Panc1 (cell line): ENCODE results near the gene GPR18. TPM values are rescaled to one million over a fixed set of nuclear protein-coding genes. Genes with fewer than 3 reads are reported as not detected.

Experiments
- ATAC-seq: fragments of 200-7000 bp; cut with Tn5 transposase; 2 replicates; pipeline ENCODE4 v1.9.1; 2020; ENCODE audit warnings: mild to moderate bottlenecking, moderate library complexity
- BruUV-seq: library from RNA; stranded (reverse); fragments of 400-500 nt; replicated peaks from 2 replicates; lab custom pipeline; 2021; lab: Mats Ljungman, UMichigan
- CTCF ChIA-PET: fragments of 300-600 bp; sonication (Branson Sonifier 250); formaldehyde crosslinking; loops from one replicate; lab custom pipeline; 2022; ENCODE audit warnings: antibody characterized with exemption; lab: Charles Lee
- POLR2A ChIA-PET: fragments of 300-600 bp; sonication (Branson Sonifier 250); formaldehyde crosslinking; loops from one replicate; lab custom pipeline; 2022; ENCODE audit warnings: antibody characterized with exemption; lab: Charles Lee
- DNase-seq: peaks from one replicate; pipeline ENCODE4 v3.0.0-alpha.2; 2010; ENCODE audit warnings: low read depth, low spot score
- H3K27ac ChIP-seq: 2 replicates; pipeline ENCODE4 v1.5.1; 2011; ENCODE audit warnings: mild to moderate bottlenecking, low read length, inconsistent platforms
- H3K27me3 ChIP-seq: fragments of 200-500 bp; sonication (Bioruptor generic); 2 replicates; pipeline ENCODE4 v1.6.0; 2014; ENCODE audit warnings: low read length, inconsistent platforms; ENCODE audit not compliant: control insufficient read depth, insufficient read depth
- H3K36me3 ChIP-seq: fragments of 200-500 bp; sonication (Bioruptor generic); 2 replicates; pipeline ENCODE4 v1.5.1; 2014; ENCODE audit warnings: inconsistent platforms, mild to moderate bottlenecking, low read length, moderate library complexity; ENCODE audit not compliant: control insufficient read depth, insufficient read depth
- H3K4me1 ChIP-seq: 2 replicates; pipeline ENCODE4 v1.5.1; 2011; ENCODE audit warnings: inconsistent platforms, mild to moderate bottlenecking, low read length, moderate library complexity; ENCODE audit not compliant: control insufficient read depth, insufficient read depth
- H3K4me3 ChIP-seq, 2 experiments: 2 replicates each; pipeline ENCODE4 v1.5.1; 2011 to 2012; ENCODE audit warnings: low read depth in 2 of 2, low read length in 2 of 2, mild to moderate bottlenecking in 2 of 2, inconsistent platforms in 1 of 2, moderate library complexity in 1 of 2
- H3K9me3 ChIP-seq: fragments of 200-500 bp; sonication (Bioruptor generic); 2 replicates; pipeline ENCODE4 v1.5.1; 2014; ENCODE audit warnings: low read depth, mild to moderate bottlenecking, inconsistent platforms, low read length, moderate library complexity; ENCODE audit not compliant: control insufficient read depth, insufficient read depth
- POLR2AphosphoS5 ChIP-seq: IDR thresholded peaks from 2 replicates; pipeline ENCODE4 v1.6.1; 2012; ENCODE audit warnings: mild to moderate bottlenecking, low read depth, low read length, moderate library complexity
- SIN3A ChIP-seq: IDR thresholded peaks from 2 replicates; pipeline ENCODE4 v1.6.1; 2012; ENCODE audit warnings: low read depth, mild to moderate bottlenecking, low read length, moderate library complexity, borderline replicate concordance; ENCODE audit not compliant: insufficient read depth
- TCF7L2 ChIP-seq: IDR thresholded peaks from 2 replicates; pipeline ENCODE4 v1.6.1; 2011; ENCODE audit warnings: mild to moderate bottlenecking, low read depth, low read length, inconsistent platforms
- in situ Hi-C: cut with HindIII; loops from 2 replicates; pipeline ENCODE4 v1.10.0; 2016; ENCODE audit warnings: low sequenced_read_pairs, low pct_unique_long_range_greater_than_20kb
- intact Hi-C: fragments of 100-400 bp; cut with micrococcal nuclease; formaldehyde crosslinking; loops from one replicate; pipeline ENCODE4 v1.10.0; 2022; ENCODE audit not compliant: unreplicated experiment
- total RNA-seq: library from RNA; stranded (reverse); gene quantifications from one replicate; pipeline ENCODE4 v1.2.1, GENCODE V29; 2021; ENCODE audit not compliant: unreplicated experiment
- TF ChIP-seq, protein P1 (sequence below): fragments of 450-650 bp; IDR thresholded peaks from 2 replicates; pipeline ENCODE4 v1.5.1; 2017; ENCODE audit warnings: mild to moderate bottlenecking
- TF ChIP-seq, protein P2 (sequence below), 2 experiments: IDR thresholded peaks; 2 replicates each; pipeline ENCODE4 v1.6.1; 2011 to 2012; ENCODE audit warnings: low read depth in 2 of 2, control low read depth in 1 of 2, low read length in 1 of 2, mild to moderate bottlenecking in 1 of 2, moderate library complexity in 1 of 2; ENCODE audit not compliant: insufficient read depth in 1 of 2

The GPR18 gene
- total RNA-seq, 1 experiment from 2014 or later = not detected

DNA sequence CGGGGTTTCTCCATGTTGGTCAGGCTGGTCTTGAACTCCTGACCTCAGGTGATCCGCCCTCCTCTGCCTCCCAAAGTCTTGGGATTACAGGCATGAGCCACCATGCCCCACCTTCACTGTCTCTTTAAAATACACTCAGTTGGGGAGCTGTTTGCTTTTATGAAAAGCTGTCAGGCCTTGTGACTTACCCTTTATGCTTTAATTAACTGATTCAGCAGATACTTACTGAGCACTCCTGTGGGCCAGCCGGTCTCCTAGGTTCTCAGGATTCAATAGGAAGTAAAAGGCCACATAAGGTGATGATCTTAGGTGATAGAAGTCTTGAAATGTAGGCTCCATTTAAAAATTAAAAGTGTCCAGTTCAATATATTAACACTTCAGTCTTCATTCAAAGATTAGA is 50.0 kb downstream of the GPR18 start:
- ATAC-seq (no peak), DNase-seq (no peak)
- Histone ChIP-seq H3K9me3 (no peaks in the 10 kb centered on the region), H3K36me3 (no peaks in the 10 kb centered on the region), H3K4me1 (no peaks in the 10 kb centered on the region; the same call in 1 of the 2 replicates), H3K4me3 (no peak overlapping the region), H3K27ac (no peak overlapping the region), H3K27me3 (no peaks in the 10 kb centered on the region)
- intact Hi-C loops = no loop called here
- ChIA-PET POLR2A (no interaction called here), CTCF (no interaction called here)
- in situ Hi-C loops = no loop called here
- BruUV-seq = no TSS peak
- no peak for TF ChIP-seq TCF7L2
- TF ChIP-seq, protein P1, sequence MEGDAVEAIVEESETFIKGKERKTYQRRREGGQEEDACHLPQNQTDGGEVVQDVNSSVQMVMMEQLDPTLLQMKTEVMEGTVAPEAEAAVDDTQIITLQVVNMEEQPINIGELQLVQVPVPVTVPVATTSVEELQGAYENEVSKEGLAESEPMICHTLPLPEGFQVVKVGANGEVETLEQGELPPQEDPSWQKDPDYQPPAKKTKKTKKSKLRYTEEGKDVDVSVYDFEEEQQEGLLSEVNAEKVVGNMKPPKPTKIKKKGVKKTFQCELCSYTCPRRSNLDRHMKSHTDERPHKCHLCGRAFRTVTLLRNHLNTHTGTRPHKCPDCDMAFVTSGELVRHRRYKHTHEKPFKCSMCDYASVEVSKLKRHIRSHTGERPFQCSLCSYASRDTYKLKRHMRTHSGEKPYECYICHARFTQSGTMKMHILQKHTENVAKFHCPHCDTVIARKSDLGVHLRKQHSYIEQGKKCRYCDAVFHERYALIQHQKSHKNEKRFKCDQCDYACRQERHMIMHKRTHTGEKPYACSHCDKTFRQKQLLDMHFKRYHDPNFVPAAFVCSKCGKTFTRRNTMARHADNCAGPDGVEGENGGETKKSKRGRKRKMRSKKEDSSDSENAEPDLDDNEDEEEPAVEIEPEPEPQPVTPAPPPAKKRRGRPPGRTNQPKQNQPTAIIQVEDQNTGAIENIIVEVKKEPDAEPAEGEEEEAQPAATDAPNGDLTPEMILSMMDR = no peak
- TF ChIP-seq, protein P2, sequence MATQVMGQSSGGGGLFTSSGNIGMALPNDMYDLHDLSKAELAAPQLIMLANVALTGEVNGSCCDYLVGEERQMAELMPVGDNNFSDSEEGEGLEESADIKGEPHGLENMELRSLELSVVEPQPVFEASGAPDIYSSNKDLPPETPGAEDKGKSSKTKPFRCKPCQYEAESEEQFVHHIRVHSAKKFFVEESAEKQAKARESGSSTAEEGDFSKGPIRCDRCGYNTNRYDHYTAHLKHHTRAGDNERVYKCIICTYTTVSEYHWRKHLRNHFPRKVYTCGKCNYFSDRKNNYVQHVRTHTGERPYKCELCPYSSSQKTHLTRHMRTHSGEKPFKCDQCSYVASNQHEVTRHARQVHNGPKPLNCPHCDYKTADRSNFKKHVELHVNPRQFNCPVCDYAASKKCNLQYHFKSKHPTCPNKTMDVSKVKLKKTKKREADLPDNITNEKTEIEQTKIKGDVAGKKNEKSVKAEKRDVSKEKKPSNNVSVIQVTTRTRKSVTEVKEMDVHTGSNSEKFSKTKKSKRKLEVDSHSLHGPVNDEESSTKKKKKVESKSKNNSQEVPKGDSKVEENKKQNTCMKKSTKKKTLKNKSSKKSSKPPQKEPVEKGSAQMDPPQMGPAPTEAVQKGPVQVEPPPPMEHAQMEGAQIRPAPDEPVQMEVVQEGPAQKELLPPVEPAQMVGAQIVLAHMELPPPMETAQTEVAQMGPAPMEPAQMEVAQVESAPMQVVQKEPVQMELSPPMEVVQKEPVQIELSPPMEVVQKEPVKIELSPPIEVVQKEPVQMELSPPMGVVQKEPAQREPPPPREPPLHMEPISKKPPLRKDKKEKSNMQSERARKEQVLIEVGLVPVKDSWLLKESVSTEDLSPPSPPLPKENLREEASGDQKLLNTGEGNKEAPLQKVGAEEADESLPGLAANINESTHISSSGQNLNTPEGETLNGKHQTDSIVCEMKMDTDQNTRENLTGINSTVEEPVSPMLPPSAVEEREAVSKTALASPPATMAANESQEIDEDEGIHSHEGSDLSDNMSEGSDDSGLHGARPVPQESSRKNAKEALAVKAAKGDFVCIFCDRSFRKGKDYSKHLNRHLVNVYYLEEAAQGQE (IDR thresholded peaks at IDR 0.05; ENCODE audit: insufficient read depth in 1 of 2, low read depth in 2 of 2, low read length in 1 of 2) = no peak
- no peak for TF ChIP-seq SIN3A
- no peak for TF ChIP-seq POLR2AphosphoS5

DNA sequence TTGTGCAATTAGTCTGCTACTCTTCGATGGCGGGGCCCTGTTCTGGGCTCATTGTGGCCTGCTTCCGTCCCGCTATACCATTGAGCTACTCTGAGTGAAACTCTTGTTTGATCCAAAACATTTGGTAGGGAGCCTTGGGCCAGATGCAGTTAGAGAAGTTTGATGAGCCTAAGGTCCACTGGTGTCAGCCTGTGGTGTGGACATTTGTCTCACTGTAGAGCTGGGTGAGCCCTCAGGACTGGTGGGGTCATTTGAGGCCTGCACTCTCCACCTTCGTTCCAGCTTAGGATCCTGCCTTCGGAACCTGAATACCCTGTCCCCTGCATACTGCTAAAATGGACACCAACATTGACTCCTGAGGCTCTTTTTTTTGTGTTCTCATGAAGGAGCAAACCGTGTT is 50.7 kb downstream of the GPR18 start:
- Histone ChIP-seq H3K4me3 (no peak overlapping the region), H3K36me3 (no peaks in the 10 kb centered on the region), H3K27ac (no peak overlapping the region), H3K9me3 (no peaks in the 10 kb centered on the region), H3K4me1 (peaks cover 1% of the 10 kb centered on the region), H3K27me3 (no peaks in the 10 kb centered on the region)
- BruUV-seq = no TSS peak
- ATAC-seq (no peak), DNase-seq (no peak)
- ChIA-PET POLR2A (interaction anchor here (0.6 kb wide), 1 partner anchor 111 kb away, joined by 5 read pairs; no protein-coding TSS in a partner anchor), CTCF (no interaction called here)
- in situ Hi-C loops = no loop called here
- intact Hi-C loops = no loop called here
- no peak for TF ChIP-seq POLR2AphosphoS5
- TF ChIP-seq, protein P2 (IDR thresholded peaks at IDR 0.05; ENCODE audit: insufficient read depth in 1 of 2, low read depth in 2 of 2, low read length in 1 of 2) = no peak
- TF ChIP-seq, protein P1 = no peak
- no peak for TF ChIP-seq TCF7L2
- no peak for TF ChIP-seq SIN3A
